G401.6 (cell line): ENCODE results near the gene PROS1.
A peak's percentile ranks its signal among the peaks of the same experiment; 100 is the strongest.
"Not testable (repeated sequence)": the region's sequence is repeated elsewhere in the genome, so short reads cannot be mapped to it uniquely, and the experiment has no call there.

Experiments
- FAIRE-seq: peaks from 2 replicates; lab custom pipeline; 2012; peaks lifted over from hg19 to GRCh38; lab: Jason Lieb, UNC

Gene PROS1

DNA sequence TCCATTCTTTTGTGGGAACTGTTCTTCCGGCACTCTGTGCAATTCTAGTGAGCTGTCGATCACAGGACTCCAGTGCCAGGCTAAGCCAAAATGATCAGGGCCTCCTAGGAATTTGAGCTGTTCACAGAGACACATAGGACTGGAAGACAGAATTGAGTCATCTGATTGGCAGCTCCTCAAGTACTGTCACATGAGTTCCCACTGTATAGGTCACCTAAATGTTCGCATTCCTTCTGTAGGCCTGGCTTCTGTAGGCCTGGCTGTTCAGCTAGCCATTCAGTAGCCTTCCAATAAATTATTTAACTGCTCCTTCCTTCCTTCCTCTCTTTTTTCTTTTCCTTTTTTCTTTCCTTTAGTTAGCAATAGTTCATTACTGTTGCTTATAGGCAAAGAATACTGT lies 4.3 kb downstream of the PROS1 start:
- FAIRE-seq: no peak

GRCh38 chr3:93965106-93965505 lies 8.6 kb downstream of the PROS1 start:
- not testable (repeated sequence) for FAIRE-seq

DNA sequence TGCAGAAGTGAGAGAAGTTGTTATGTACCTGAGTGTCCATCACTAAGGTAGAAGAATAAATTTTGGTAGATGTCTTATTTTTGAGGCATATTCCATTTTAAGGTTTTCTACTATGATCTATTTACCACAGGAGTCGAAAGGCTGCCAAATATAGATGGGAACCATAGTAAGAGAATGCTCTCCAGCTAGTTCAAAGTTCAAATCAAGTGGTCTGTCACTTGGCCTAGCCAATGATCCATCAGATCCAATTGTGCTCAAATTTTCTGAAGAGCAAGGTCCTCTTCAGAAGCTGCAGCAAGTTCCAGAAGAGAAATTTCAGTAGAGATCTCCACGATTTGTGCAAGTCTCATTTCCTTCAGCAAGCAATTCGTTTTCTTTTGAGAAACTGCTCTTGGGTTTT lies 10.9 kb downstream of the PROS1 start:
- no peak for FAIRE-seq

DNA sequence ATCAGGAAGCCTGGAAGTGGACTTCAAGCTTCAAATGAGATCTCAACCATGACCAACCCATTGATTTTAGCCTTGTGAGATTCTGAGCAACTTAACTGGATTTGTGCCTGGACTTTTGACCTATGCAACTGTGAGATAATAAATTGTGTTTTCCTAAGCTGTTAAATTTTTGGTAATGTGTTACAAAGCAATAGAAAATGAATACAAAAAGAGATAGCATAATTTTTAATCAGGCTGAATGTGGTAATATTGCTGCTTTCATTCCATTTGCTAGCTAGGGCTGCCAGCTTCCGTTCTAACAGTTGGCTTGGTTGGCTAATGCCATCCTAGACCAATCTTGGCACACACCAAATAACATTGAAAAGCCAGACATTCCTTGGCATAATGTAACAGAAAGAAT lies 12.2 kb downstream of the PROS1 start:
- no peak for FAIRE-seq

- FAIRE-seq: no peak
Measured at GRCh38 chr3:93961026-93961425, 12.7 kb downstream of the PROS1 start.

DNA sequence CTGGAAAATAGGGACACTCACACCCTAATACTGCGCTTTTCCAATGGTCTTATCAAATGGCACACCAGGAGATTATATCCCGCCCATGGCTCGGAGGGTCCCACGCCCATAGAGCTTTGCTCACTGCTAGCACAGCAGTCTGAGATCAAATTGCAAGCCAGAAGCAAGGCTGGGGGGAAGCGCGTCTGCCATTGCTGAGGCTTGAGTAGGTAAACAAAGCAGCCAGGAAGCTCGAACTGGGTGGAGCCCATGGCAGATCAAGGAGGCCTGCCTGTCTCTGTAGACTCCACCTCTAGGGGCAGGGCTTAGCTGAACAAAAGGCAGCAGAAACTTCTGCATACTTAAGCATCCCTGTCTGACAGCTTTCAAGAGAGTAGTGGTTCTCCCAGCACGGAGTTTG lies 23.7 kb downstream of the PROS1 start:
- not testable (repeated sequence) for FAIRE-seq

- not testable (repeated sequence) for FAIRE-seq
Measured at GRCh38 chr3:93937485-93937884, 36.2 kb downstream of the PROS1 start.

DNA sequence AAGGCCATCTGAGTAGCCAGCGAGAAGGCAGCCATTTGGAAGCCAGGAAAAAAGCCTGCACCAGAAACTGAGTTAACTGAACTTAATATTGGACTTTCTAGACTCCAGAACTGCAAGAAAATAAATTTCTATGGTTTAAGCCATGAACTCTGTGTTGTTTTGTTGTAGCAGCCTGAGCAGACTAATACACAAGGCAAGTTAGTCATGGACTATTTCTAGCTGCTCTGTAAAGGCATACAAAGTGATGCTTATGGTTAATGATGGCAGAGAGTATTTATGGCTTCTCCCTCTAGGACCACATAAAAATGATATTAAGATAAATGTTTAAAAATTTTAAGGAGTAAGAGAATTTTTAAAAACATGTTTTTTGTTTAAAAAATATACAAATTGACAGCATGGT lies 37.1 kb downstream of the PROS1 start:
- FAIRE-seq: no peak

DNA sequence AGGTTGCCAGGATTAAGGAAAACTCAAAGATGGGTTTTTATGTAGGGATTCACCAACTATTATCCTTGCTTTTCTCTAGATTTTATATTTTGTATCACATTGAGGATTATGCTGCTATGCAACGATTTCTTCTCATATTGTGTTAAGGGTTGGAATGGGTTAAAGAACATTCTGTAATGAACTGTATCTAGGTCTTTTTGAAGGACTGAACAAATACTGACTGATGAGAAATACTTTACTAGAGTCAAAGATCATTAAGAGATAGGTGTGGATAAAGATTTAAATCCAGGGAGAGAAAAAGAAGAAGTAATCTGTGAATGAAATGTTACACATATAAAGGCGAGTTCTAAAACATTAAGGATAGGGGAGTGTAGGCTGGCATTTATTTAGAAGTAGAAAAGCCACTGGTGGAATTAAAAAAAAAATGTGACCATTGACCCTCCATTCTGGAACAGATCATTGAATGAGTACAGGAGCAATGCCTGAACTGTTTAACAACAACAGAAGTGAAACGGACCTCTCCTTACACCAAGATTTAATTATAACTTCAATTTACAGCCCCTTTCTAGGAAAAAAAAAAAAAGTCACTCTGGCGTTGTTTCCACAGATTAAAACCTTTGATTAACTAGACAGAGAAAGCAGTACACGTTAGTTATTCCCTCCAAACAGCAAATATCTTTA lies 39.2 kb downstream of the PROS1 start:
- no peak for FAIRE-seq

DNA sequence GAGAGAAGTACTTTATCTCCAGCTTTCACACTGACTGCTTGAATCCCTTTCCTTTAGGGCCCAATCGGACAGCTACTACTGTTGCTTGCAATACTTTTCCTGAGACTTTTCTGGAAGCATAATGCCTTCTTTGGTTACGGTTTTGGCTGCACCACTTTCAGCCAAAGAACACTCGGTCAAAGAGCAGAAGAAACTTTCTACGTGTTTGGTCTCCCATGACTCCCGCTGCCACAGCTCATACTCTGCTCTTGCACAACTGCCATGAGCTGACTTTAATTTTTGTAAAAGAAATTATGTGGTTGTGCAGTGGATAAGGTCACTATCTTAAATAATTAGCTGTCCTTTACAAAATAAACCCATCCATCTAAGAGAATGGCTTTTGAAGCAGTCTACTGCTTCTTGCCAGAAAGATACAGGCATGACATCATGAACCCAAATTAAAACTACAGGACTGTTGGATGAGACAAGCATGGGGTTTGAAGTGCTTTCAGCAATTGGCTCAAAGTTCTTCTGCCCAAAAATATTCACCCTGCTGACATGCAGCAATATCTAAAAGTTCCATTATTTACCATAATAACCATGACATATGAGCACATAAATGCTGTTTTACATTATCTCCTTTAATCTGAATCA lies 42.0 kb downstream of the PROS1 start:
- no peak for FAIRE-seq

DNA sequence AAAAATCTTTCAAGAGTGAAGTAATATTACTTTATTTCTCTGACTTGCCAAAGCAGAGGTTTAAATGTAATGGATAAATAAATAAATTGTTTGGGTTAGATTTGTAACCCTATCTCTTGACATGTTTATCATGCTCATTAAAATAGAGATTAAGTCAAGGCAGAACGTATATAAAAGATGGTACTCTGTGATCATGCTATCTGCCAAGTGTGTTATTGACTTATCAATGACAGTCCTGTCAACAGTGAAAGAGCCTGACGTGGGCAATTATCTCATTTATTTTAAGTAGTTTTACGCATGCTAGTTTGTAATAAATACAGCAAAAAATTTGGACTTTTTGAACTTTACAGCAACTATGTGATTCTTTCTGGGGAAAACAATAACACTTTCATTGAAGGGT lies 43.7 kb downstream of the PROS1 start:
- FAIRE-seq: no peak

DNA sequence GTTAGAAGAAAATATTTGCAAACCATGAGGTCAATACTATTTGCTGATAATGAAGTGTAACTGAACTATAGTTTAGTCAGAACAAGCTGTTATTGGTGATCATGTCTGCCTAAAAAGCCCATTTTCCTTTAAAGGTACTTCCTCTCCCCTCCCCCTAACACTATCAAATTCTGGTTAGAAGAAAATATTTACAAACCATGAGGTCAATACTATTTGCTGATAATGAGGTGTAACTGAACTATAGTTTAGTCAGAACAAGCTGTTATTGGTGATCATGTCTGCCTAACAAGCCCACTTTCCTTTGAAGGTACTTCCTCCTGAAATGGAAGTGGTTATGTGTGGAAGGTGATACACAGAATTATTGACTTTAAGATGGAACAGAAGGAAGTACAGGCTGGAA lies 46.9 kb downstream of the PROS1 start:
- no peak for FAIRE-seq

- FAIRE-seq: no peak
Measured at GRCh38 chr3:93924491-93924890, 49.2 kb downstream of the PROS1 start.

GRCh38 chr3:93923006-93923405 lies 50.7 kb downstream of the PROS1 start:
- FAIRE-seq: no peak

GRCh38 chr3:93917546-93918029 lies 56.1 kb downstream of the PROS1 start:
- FAIRE-seq: not testable (repeated sequence)

DNA sequence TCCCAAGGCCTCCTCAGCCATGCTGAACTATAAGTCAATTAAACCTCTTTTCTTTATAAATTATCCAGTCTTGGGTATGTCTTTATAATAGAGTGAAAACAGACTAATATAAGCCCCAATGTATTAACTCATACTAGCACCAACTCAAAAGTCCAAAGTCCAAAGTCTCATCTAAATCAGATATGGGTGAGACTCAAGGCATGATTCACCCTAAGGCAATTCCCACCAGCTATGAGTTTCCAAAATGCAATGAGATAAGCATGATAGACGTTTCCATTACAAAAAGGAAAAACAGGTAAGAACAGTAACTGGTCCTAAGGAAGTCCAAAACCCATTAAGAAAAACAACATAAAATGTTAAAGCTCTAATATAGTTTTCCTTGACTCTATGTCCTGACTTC lies 60.1 kb downstream of the PROS1 start:
- FAIRE-seq: not testable (repeated sequence)

GRCh38 chr3:93911206-93911605 lies 62.5 kb downstream of the PROS1 start:
- no peak for FAIRE-seq

DNA sequence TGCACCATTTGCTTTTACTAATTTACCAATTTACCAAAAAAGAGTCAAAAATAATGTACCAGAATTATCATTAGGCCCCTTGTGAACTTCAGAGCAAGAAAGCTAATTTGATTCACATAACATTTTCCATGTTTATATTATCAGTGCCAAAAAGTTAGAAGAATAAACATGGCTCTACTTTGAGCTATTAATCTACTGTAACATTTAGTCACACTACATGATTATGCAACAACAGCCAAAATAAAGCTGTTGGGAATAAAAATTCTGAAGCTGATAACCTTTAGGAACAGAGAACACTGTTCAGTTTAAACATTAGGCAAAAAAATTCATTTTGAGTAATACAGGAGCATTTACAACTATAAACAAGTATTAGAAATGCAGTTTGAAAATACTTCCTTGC lies 63.6 kb downstream of the PROS1 start:
- FAIRE-seq: no peak

GRCh38 chr3:93907132-93907531 lies 66.6 kb downstream of the PROS1 start:
- FAIRE-seq: no peak

- FAIRE-seq: no peak
Measured at GRCh38 chr3:93906245-93906644, 67.5 kb downstream of the PROS1 start.

GRCh38 chr3:93904568-93904967 lies 69.1 kb downstream of the PROS1 start:
- no peak for FAIRE-seq

DNA sequence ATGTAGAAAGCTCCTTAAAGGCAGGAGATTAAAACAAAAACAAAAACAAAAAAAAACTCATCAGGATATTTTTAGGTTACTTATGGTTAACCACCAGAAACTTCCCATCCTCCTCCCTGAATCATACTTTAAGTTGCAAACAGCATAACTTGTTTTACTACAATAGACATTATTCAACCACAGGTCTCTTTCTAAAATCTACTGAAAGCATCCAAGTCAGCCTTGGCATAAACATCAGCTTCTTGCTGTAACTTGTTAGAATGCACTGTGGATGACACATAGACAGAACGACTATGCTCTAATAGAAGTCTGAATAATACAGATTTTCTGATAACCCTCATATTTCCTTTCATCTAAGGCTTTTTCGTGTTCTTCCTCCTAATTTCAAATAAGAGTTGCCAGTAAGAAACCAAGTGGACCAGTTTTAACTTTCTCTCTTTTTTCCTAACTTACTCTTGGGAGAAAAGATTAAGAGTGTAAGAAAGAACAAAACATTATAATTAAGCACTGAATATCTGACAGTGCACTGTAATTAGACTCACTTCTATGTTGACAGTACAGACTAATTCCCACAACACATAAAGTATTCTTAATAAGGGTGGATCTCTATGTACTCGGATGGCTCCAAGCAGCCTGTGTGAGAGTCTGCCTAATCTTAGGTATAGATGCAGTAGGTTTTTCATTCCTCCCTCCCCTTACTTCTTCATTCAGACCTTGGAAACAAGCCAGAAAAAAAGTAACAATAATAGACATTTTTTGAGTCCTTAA lies 95.3 kb downstream of the PROS1 start:
- FAIRE-seq: not testable (repeated sequence)

GRCh38 chr3:93877427-93877826 lies 96.3 kb downstream of the PROS1 start:
- FAIRE-seq: peak; percentile 51
